IPS-20b (cell line): ENCODE results near the gene YPEL5.
"Not testable (repeated sequence)": the region's sequence is repeated elsewhere in the genome, so short reads cannot be mapped to it uniquely, and the experiment has no call there.

ENCODE experiments used
- H3K27ac ChIP-seq: one replicate; pipeline ENCODE4 v1.5.1; 2013; ENCODE audit warnings: low read length
- H3K27me3 ChIP-seq: 2 replicates; pipeline ENCODE4 v1.6.1; 2013; ENCODE audit warnings: mild to moderate bottlenecking, low read length, inconsistent platforms; ENCODE audit not compliant: insufficient read depth
- H3K36me3 ChIP-seq: 2 replicates; pipeline ENCODE4 v1.6.1; 2013; ENCODE audit warnings: low read depth, mild to moderate bottlenecking, inconsistent platforms, low read length, moderate library complexity; ENCODE audit not compliant: insufficient read depth
- H3K4me1 ChIP-seq: 2 replicates; pipeline ENCODE4 v1.6.1; 2013; ENCODE audit warnings: mild to moderate bottlenecking, control low read depth, inconsistent platforms, low read length, moderate library complexity; ENCODE audit not compliant: insufficient read depth
- H3K4me3 ChIP-seq: 2 replicates; pipeline ENCODE4 v1.5.1; 2013; ENCODE audit warnings: mild to moderate bottlenecking, low read length, inconsistent platforms
- H3K9ac ChIP-seq: 2 replicates; pipeline ENCODE4 v1.6.1; 2013; ENCODE audit warnings: low read depth, mild to moderate bottlenecking, inconsistent platforms, low read length, moderate library complexity
- H3K9me3 ChIP-seq: 2 replicates; pipeline ENCODE4 v1.6.1; 2013; ENCODE audit warnings: mild to moderate bottlenecking, low read depth, low read length, inconsistent platforms; ENCODE audit not compliant: insufficient read depth

Gene YPEL5

GRCh38 chr2:30141136-30141535 lies 5.7 kb upstream of the YPEL5 start:
- no peaks in the 10 kb centered on the region for H3K4me1 ChIP-seq
- H3K27me3 ChIP-seq = peaks cover 10% of the 10 kb centered on the region
- no peak overlapping the region for H3K9ac ChIP-seq

GRCh38 chr2:30144260-30144659 lies 2.5 kb upstream of the YPEL5 start:
- Histone ChIP-seq H3K27ac (no peak overlapping the region), H3K4me3 (no peak overlapping the region), H3K9me3 (no peaks in the 10 kb centered on the region), H3K27me3 (peaks cover 10% of the 10 kb centered on the region), H3K4me1 (peaks cover 12% of the 10 kb centered on the region), H3K36me3 (no peaks in the 10 kb centered on the region), H3K9ac (no peak overlapping the region)

More at GRCh38 chr2:30141136-30141535, 5.7 kb upstream of the YPEL5 start:
- H3K4me3 ChIP-seq = no peak overlapping the region
- H3K9me3 ChIP-seq = no peaks in the 10 kb centered on the region
- no peak overlapping the region for H3K27ac ChIP-seq
- H3K36me3 ChIP-seq = no peaks in the 10 kb centered on the region

GRCh38 chr2:30144951-30145350 lies 1.9 kb upstream of the YPEL5 start:
- peaks cover 17% of the 10 kb centered on the region for H3K4me1 ChIP-seq
- H3K27me3 ChIP-seq = peaks cover 10% of the 10 kb centered on the region
- H3K4me3 ChIP-seq, H3K36me3 ChIP-seq, H3K9me3 ChIP-seq, H3K27ac ChIP-seq, H3K9ac ChIP-seq: not testable (repeated sequence)

GRCh38 chr2:30145826-30146336 lies 926 bp upstream of the YPEL5 start:
- H3K36me3 ChIP-seq = no peaks in the 10 kb centered on the region
- H3K4me3 ChIP-seq = peak overlapping the region; percentile 76
- peak overlapping the region; percentile 43; the same call in 1 of the 2 replicates for H3K9ac ChIP-seq
- H3K9me3 ChIP-seq = no peaks in the 10 kb centered on the region
- peaks cover 10% of the 10 kb centered on the region for H3K27me3 ChIP-seq
- H3K27ac ChIP-seq = no peak overlapping the region
- H3K4me1 ChIP-seq = peaks cover 27% of the 10 kb centered on the region

- Histone ChIP-seq H3K9ac (peak overlapping the region; percentile 65; the same call in 1 of the 2 replicates), H3K27me3 (peaks cover 10% of the 10 kb centered on the region), H3K9me3 (no peaks in the 10 kb centered on the region), H3K4me1 (peaks cover 40% of the 10 kb centered on the region), H3K36me3 (0 out of 2 replicates have a peak, but pooled peaks cover 3% of the 10 kb centered on the region), H3K27ac (no peak overlapping the region), H3K4me3 (peak overlapping the region; percentile 81; the same call in 1 of the 2 replicates)
These were observed 448 bp downstream of the YPEL5 start for GRCh38 chr2:30147196-30147714.

- peak overlapping the region; percentile 25 for H3K27ac ChIP-seq
- peak overlapping the region; percentile 81 for H3K4me3 ChIP-seq
- H3K36me3 ChIP-seq = 0 out of 2 replicates have a peak, but pooled peaks cover 3% of the 10 kb centered on the region
- H3K9me3 ChIP-seq = no peaks in the 10 kb centered on the region
- peak overlapping the region; percentile 82; the same call in 1 of the 2 replicates for H3K9ac ChIP-seq
- H3K27me3 ChIP-seq = peaks cover 10% of the 10 kb centered on the region
- peaks cover 42% of the 10 kb centered on the region for H3K4me1 ChIP-seq
These were observed 1.2 kb downstream of the YPEL5 start for GRCh38 chr2:30147715-30148610.

GRCh38 chr2:30148850-30149249 lies 2.0 kb downstream of the YPEL5 start:
- Histone ChIP-seq H3K9me3 (no peaks in the 10 kb centered on the region), H3K27me3 (peaks cover 10% of the 10 kb centered on the region), H3K4me3 (peak overlapping the region; percentile 81), H3K4me1 (peaks cover 42% of the 10 kb centered on the region), H3K36me3 (0 out of 2 replicates have a peak, but pooled peaks cover 3% of the 10 kb centered on the region), H3K27ac (peak overlapping the region; percentile 25), H3K9ac (peak overlapping the region; percentile 82; the same call in 1 of the 2 replicates)

- Histone ChIP-seq H3K4me1 (peaks cover 42% of the 10 kb centered on the region), H3K9ac (peak overlapping the region; percentile 82), H3K4me3 (peak overlapping the region; percentile 81), H3K27me3 (peaks cover 7% of the 10 kb centered on the region), H3K27ac (peak overlapping the region; percentile 70), H3K36me3 (0 out of 2 replicates have a peak, but pooled peaks cover 3% of the 10 kb centered on the region), H3K9me3 (no peaks in the 10 kb centered on the region)
These were observed 2.7 kb downstream of the YPEL5 start for GRCh38 chr2:30149513-30149912.

GRCh38 chr2:30149976-30150375 lies 3.2 kb downstream of the YPEL5 start:
- peak overlapping the region; percentile 59; the same call in 1 of the 2 replicates for H3K9ac ChIP-seq

GRCh38 chr2:30150786-30151185 lies 4.0 kb downstream of the YPEL5 start:
- no peak overlapping the region for H3K4me3 ChIP-seq
- H3K9ac ChIP-seq = no peak overlapping the region; the same call in 1 of the 2 replicates
- H3K27ac ChIP-seq = no peak overlapping the region
- H3K36me3 ChIP-seq = 0 out of 2 replicates have a peak, but pooled peaks cover 3% of the 10 kb centered on the region
- H3K4me1 ChIP-seq = peaks cover 42% of the 10 kb centered on the region
- no peaks in the 10 kb centered on the region for H3K9me3 ChIP-seq
- peaks cover 4% of the 10 kb centered on the region for H3K27me3 ChIP-seq

More at GRCh38 chr2:30149976-30150375, 3.2 kb downstream of the YPEL5 start:
- Histone ChIP-seq H3K4me3 (peak overlapping the region; percentile 81), H3K9me3 (no peaks in the 10 kb centered on the region), H3K4me1 (peaks cover 42% of the 10 kb centered on the region), H3K27ac (peak overlapping the region; percentile 70), H3K27me3 (peaks cover 7% of the 10 kb centered on the region), H3K36me3 (0 out of 2 replicates have a peak, but pooled peaks cover 3% of the 10 kb centered on the region)

- Histone ChIP-seq H3K27ac (no peak overlapping the region), H3K9me3 (no peaks in the 10 kb centered on the region), H3K27me3 (no peaks in the 10 kb centered on the region), H3K4me1 (peaks cover 42% of the 10 kb centered on the region), H3K36me3 (peaks cover 14% of the 10 kb centered on the region; the same call in 1 of the 2 replicates), H3K4me3 (no peak overlapping the region), H3K9ac (no peak overlapping the region)
These were observed 5.6 kb downstream of the YPEL5 start for GRCh38 chr2:30152385-30152784.
